Ectodermal cell (in vitro differentiated cells): ENCODE data around the gene RASA1.

Source experiments
- H3K27ac ChIP-seq: 2 replicates; pipeline ENCODE4 v1.7.0; 2013; ENCODE audit warnings: mild to moderate bottlenecking, low read depth, low read length; ENCODE audit not compliant: insufficient read depth, poor library complexity, severe bottlenecking
- H3K27me3 ChIP-seq: 2 replicates; pipeline ENCODE4 v1.7.0; 2013; ENCODE audit warnings: mild to moderate bottlenecking, low read length; ENCODE audit not compliant: insufficient read depth, control insufficient read depth, poor library complexity, severe bottlenecking
- H3K36me3 ChIP-seq: one replicate; pipeline ENCODE4 v1.7.0; 2013; ENCODE audit warnings: low read length; ENCODE audit not compliant: control insufficient read depth, insufficient read depth
- H3K4me1 ChIP-seq: one replicate; pipeline ENCODE4 v1.7.0; 2013; ENCODE audit warnings: low read length; ENCODE audit not compliant: control insufficient read depth, insufficient read depth
- H3K4me3 ChIP-seq: 2 replicates; pipeline ENCODE4 v1.7.0; 2013; ENCODE audit warnings: low read depth, low read length, control low read depth; ENCODE audit not compliant: insufficient read depth
- H3K9me3 ChIP-seq: 2 replicates; pipeline ENCODE4 v1.7.0; 2013; ENCODE audit warnings: mild to moderate bottlenecking, low read length, moderate library complexity; ENCODE audit not compliant: control insufficient read depth
- WGBS, 2 experiments: methylation state at CpG; one replicate each; pipeline ENCODE4 v1.1.7; 2013; ENCODE audit warnings: missing lambda C conversion rate in 2 of 2; 5-methylcytosine and 5-hydroxymethylcytosine counted together

The RASA1 gene

GRCh38 chr5:87383216-87383615, 115.5 kb downstream of the RASA1 start:
- Histone ChIP-seq H3K9me3 (no peaks in the 10 kb centered on the region), H3K36me3 (peaks cover 17% of the 10 kb centered on the region), H3K4me1 (no peaks in the 10 kb centered on the region), H3K4me3 (no peak overlapping the region), H3K27me3 (no peaks in the 10 kb centered on the region), H3K27ac (no peak overlapping the region)
- 100% methylated on average over 1 of the region's 1 CpG; no CpG with 5 or more reads in 1 of the 2 experiments for WGBS, 2 experiments

DNA sequence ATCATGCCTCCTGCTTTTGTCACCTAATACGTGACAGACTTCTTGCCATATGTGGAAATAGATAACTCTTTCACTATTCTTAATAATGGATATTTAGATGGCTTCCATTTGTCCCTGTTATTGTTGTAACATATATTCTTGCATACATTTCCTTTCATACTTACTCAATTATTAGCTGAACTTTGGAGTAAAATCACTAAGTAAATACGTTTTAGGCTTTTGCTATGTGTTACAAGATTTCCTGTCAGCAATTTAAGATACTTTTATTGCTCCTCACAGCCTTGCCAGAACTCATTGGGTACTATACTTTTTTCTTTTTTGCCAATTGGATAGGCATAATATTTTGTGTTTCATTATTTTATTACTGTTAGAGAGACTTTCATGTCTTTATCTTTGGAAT, 118.1 kb downstream of the RASA1 start:
- Histone ChIP-seq H3K9me3 (no peaks in the 10 kb centered on the region), H3K27ac (no peak overlapping the region), H3K4me3 (no peak overlapping the region), H3K4me1 (no peaks in the 10 kb centered on the region), H3K36me3 (peaks cover 20% of the 10 kb centered on the region), H3K27me3 (no peaks in the 10 kb centered on the region)
- WGBS, 2 experiments: 93 to 100% methylated on average over 1 of the region's 2 CpGs

DNA sequence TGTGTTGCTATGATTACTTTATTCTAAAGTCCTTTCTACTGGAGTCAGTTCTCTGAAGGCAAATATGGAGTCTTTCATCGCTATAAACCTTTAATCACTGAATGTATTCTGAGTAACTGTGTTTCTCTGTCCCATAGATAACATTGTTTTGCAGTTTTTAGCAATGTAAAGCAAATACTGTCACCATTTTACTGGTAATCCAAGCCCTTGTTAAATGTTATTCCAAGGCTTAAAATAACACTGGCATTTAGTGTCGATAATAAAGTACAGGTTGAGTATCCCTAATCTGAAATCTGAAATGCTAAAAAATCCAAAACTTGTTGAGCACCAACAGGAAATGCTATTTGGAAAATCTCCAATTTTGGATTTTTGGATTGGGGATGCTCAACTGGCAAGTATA, 120.4 kb downstream of the RASA1 start:
- peaks cover 30% of the 10 kb centered on the region for H3K36me3 ChIP-seq
- no peak overlapping the region for H3K4me3 ChIP-seq
- 95 to 100% methylated on average over 2 of the region's 2 CpGs for WGBS, 2 experiments
- no peaks in the 10 kb centered on the region for H3K4me1 ChIP-seq
- no peaks in the 10 kb centered on the region for H3K27me3 ChIP-seq
- no peak overlapping the region for H3K27ac ChIP-seq
- no peaks in the 10 kb centered on the region for H3K9me3 ChIP-seq

- 96 to 97% methylated on average over 13 to 14 of the region's 14 CpGs for WGBS, 2 experiments
- no peaks in the 10 kb centered on the region for H3K27me3 ChIP-seq
Observed at GRCh38 chr5:87389296-87390034, 121.8 kb downstream of the RASA1 start.

GRCh38 chr5:87390075-87390474, 122.4 kb downstream of the RASA1 start:
- no peak overlapping the region for H3K27ac ChIP-seq
- WGBS, 2 experiments: 94 to 100% methylated on average over 1 to 2 of the region's 3 CpGs
- H3K4me1 ChIP-seq: no peaks in the 10 kb centered on the region
- no peaks in the 10 kb centered on the region for H3K9me3 ChIP-seq
- H3K4me3 ChIP-seq: no peak overlapping the region
- peaks cover 29% of the 10 kb centered on the region for H3K36me3 ChIP-seq
- no peaks in the 10 kb centered on the region for H3K27me3 ChIP-seq

More at GRCh38 chr5:87389296-87390034, 121.8 kb downstream of the RASA1 start:
- H3K9me3 ChIP-seq: no peaks in the 10 kb centered on the region
- no peak overlapping the region for H3K27ac ChIP-seq
- H3K36me3 ChIP-seq: peaks cover 29% of the 10 kb centered on the region
- H3K4me1 ChIP-seq: no peaks in the 10 kb centered on the region
- H3K4me3 ChIP-seq: no peak overlapping the region

- H3K4me3 ChIP-seq: no peak overlapping the region
- no peak overlapping the region for H3K27ac ChIP-seq
Observed at GRCh38 chr5:87390576-87391199, 123.0 kb downstream of the RASA1 start.

GRCh38 chr5:87392170-87392569, 124.5 kb downstream of the RASA1 start:
- H3K4me1 ChIP-seq: no peaks in the 10 kb centered on the region
- H3K4me3 ChIP-seq: no peak overlapping the region
- H3K36me3 ChIP-seq: peaks cover 29% of the 10 kb centered on the region
- no peaks in the 10 kb centered on the region for H3K27me3 ChIP-seq
- 94 to 96% methylated on average over 1 of the region's 1 CpG for WGBS, 2 experiments
- no peaks in the 10 kb centered on the region for H3K9me3 ChIP-seq
- H3K27ac ChIP-seq: no peak overlapping the region

More at GRCh38 chr5:87390576-87391199, 123.0 kb downstream of the RASA1 start:
- WGBS, 2 experiments: 92 to 95% methylated on average over 5 of the region's 5 CpGs
- no peaks in the 10 kb centered on the region for H3K4me1 ChIP-seq
- no peaks in the 10 kb centered on the region for H3K27me3 ChIP-seq
- peaks cover 29% of the 10 kb centered on the region for H3K36me3 ChIP-seq
- no peaks in the 10 kb centered on the region for H3K9me3 ChIP-seq

GRCh38 chr5:87392801-87393200, 125.1 kb downstream of the RASA1 start:
- H3K36me3 ChIP-seq: peaks cover 30% of the 10 kb centered on the region
- H3K27ac ChIP-seq: no peak overlapping the region
- WGBS, 2 experiments: 94 to 98% methylated on average over 3 of the region's 4 CpGs
- no peaks in the 10 kb centered on the region for H3K27me3 ChIP-seq
- no peak overlapping the region for H3K4me3 ChIP-seq
- H3K9me3 ChIP-seq: no peaks in the 10 kb centered on the region
- H3K4me1 ChIP-seq: no peaks in the 10 kb centered on the region

DNA sequence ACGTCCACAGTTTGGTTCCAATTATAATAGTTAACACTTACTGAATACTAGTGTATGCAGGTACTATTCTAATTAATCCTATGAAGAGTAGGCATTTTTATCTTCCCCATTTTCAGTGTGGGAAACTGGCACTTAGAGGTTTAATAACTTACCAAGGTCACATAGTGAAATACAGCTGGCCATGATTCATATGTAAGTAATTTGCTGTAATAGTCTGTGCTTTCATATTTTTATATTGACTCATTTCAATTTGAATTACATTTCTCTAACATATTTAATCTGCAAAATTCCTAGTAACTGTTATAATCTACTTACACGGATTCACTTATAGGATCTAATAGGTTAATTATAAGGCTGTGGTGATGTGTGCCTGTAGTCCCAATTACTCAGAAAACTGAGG, 125.6 kb downstream of the RASA1 start:
- no peaks in the 10 kb centered on the region for H3K27me3 ChIP-seq
- H3K9me3 ChIP-seq: no peaks in the 10 kb centered on the region
- peaks cover 32% of the 10 kb centered on the region for H3K36me3 ChIP-seq
- WGBS, 2 experiments: 86% methylated on average over 2 of the region's 2 CpGs; no CpG with 5 or more reads in 1 of the 2 experiments
- no peak overlapping the region for H3K27ac ChIP-seq
- no peak overlapping the region for H3K4me3 ChIP-seq
- no peaks in the 10 kb centered on the region for H3K4me1 ChIP-seq

DNA sequence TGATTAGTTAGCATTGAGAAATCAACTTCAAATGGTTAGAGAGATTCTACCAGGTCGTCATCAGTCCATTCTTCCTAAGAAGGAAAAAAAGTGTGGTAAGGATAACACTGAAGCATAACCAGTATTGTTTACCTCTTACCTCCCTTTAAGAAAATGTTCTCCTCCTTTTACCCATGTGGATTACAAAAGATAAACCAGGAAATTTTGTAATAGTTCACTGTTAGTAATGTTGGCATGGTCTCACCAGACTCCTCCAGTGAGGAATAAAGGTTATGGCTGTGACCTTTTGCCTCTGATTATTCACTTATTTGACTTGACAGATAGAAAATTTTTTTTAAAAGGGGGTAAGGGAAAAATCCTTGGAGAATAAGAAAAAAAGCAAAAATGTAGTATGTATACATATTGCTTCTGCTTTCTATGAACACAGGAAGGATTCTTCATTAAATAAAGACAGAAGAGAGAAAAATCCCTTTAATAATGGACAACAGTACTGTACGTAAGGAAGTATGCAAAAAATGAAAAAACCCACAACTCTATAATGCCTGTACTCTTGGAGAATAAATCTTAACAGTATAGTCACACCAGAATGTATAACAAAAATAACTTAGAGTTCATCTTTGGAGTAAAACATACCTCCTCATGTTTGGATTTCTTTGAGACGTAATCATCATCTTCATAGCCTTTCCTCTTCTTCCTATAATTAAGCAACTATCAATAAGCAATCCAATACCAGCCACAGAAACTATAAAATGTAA, 126.9 kb downstream of the RASA1 start:
- Histone ChIP-seq H3K9me3 (no peaks in the 10 kb centered on the region), H3K27ac (no peak overlapping the region), H3K4me3 (no peak overlapping the region), H3K27me3 (no peaks in the 10 kb centered on the region), H3K36me3 (peaks cover 35% of the 10 kb centered on the region), H3K4me1 (no peaks in the 10 kb centered on the region)
- WGBS, 2 experiments: 78 to 100% methylated on average over 1 to 2 of the region's 3 CpGs
